Posterior cingulate gyrus (tissue), 11 donors: ENCODE data around the gene ZFP1.
"Not testable (repeated sequence)": the region's sequence is repeated elsewhere in the genome, so short reads cannot be mapped to it uniquely, and the experiment has no call there.

Experiments used
- DNase-seq, 10 donors: peaks; one replicate each; pipeline versions ENCODE4 v3.0.0 to v3.0.0-alpha.2; 2020 to 2021; ENCODE audit warnings: mixed read lengths in 3 of 10
- intact Hi-C: fragments of 100-400 bp; cut with DNase I; formaldehyde crosslinking; loops from one replicate; pipeline ENCODE4 v1.15.1; 2023

Gene ZFP1

DNA sequence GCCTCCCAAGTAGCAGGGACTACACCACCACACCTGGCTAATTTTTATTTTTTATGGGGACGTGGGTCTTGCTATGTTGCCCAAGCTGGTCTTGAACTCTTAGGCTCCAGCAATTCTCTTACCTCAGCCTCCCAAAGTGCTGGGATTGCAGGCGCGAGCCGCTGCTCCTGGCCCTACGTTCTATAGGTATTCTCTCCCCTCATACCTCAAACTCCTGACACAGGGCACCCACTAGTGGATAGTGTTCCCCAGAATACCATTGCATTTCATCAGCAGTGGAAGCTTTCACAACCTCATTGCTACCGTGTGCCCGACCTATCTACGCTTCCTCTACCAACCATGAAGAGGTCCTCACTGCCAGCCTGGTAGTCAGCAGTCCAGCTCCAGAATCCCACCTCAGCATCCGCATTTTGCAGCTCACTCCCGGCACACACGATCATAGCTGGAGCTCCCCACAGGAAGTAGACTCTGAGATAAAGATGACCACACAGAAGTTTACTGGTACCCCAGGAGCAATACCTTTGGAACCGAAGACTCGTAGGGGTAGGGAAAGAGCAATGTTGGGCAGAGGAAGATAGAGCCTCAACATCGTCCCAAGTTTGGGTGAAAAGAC lies 49.3 kb downstream of the ZFP1 start:
- peak in 2 of 10 donors; percentile 47 to 52 for DNase-seq
- intact Hi-C loops, result loop anchor here (5.0 to 10.0 kb wide), 2 partner anchors 35 to 567 kb away; no protein-coding TSS in a partner anchor

DNA sequence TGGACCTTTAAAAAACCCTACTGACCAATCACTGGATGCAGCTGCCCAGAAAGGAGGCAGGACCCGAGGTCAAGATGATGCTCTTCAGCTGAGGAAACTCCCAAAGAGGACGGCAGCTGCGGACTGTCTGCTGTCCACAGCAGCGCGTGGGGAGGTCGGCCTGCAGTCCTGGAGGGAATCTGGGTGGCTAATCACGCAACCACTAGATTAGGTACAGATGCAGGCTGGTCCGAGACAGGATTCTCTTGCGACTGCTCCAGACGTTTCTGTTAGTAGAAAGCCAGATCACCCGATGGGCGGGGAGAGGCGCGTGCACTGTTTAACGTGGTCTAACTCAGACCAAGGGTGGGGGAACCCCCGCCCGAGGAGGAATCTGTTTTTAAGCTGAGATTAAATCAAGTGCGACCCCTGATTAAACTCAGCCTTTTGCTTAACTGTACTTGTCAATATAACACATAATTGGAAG lies 49.8 kb downstream of the ZFP1 start:
- peak in 2 of 10 donors; percentile 39 to 59 for DNase-seq
- intact Hi-C loops, result loop anchor here (5.0 to 10.0 kb wide), 2 partner anchors 34 to 567 kb away; no protein-coding TSS in a partner anchor

DNA sequence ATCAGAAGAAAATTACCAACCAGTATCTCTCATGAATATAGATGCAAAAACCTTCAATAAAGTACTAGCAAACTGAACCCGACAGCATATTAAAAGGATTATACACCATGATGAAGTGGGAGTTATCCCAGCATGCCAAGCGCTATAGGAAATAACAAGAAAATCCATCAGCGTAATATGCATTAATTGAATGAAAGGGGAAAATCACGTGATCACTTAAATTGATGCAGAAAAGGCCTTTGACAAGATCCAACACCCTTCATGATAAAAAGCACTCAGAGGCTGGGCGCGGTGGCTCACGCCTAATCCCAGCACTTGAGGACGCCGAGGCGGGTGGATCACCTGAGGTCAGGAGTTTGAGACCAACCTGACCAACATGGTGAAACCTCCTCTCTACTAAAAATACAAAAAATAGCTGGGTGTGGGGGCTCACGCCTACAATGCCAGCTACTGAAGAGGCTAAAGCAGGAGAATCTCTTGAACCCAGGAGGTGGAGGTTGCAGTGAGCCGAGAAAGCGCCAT lies 53.8 kb downstream of the ZFP1 start:
- peak in 3 of 10 donors; percentile 10 to 76 (median 35) for DNase-seq
- intact Hi-C loops, result no loop called here

DNA sequence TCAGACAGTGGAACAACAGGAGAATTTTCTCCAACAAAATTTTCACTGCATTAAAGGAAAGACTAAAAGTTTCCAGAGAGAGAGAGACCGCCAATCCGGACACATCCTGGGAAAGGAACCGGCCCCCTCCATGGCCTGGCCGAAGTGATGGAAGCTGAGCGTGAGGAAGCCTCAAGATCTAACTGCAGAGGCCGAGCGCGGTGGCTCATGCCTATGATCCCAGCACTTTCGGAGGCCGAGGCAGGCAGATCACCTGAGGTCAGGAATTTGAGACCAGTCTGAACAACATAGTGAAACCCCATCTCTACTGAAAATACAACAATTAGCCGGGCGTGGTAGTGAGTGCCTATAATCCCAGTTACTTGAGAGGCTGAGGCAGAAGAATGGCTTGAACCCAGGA lies 54.8 kb downstream of the ZFP1 start:
- peak in 3 of 10 donors; percentile 3 to 45 (median 11) for DNase-seq

DNA sequence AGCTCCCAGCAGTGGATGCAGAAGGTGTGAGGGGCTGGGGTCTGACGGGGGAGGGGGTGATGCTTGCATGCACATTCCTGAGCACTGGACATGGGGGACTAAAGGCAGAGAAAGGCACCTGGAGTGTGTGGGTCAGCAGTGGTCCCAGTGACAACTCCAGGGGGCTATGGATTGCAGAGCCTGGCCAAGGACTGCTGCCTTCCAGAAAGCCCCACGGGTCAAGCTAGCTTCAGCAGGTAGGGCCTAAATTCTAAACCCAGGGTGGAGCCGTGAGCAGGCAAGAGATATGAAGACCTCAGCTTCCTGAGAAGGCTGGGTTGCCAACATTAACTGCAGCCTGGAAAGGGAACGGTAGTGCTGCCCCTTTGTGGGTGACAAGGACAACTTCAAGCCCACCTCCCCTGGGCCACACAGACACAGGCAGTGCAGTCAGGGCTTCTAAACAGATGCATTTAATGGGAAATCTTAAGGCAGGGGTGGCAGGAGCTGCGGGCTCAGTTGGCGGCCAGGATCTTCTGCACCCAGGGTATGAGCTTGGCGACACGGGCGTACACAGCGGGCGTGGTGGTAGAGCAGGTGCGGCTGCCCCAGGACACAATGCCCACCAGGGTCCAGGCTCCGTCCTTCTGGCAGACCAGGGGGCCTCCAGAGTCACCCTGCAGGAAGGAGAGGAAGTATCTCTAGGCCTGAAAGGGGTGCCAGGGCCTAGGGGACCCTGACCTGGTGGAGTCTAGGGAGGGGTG lies 55.5 kb downstream of the ZFP1 start:
- intact Hi-C loops, result no loop called here
- peak in 3 of 10 donors; percentile 33 to 66 (median 63) for DNase-seq

More for the DNA sequence above, 54.8 kb downstream of the ZFP1 start:
- intact Hi-C loops, result no loop called here

DNA sequence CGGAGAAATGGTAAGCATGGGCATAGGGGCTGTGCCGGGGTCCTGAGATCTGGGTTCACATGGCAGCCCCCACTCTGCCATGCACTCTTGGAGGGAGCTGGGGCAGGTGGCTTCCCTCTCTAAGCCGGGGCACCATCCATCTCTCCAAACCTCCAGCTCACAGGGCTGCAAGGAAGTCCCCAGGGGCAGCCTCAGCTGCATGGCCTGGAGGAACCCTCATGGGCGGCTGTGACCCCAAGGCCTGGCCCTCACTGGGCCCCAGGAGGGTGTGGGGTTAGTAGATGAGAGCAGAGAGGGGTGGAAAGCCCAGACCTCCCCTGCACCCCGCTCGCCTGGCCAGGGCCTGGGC lies 56.1 kb downstream of the ZFP1 start:
- intact Hi-C loops, result no loop called here
- peak in 2 of 10 donors; percentile 26 to 63 for DNase-seq

DNA sequence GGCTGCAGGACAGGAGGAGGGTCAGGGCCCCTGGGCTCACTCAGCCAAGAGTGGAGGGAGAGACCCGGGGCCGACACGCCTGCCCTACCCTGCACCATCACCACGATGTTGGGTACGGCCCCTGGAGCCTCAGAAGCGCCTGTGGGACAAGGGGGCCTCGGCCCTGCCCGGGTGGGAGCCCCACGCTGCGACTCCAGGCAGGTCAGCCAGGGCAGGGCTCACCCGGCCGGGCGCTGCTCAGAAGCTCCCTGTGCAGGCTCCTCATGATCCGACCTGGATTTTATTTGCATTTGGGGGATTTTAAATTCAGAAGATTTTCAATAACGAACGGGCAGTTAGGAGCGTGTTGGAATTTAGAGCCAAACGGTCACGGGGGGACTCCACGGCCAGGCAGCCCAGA lies 56.6 kb downstream of the ZFP1 start:
- intact Hi-C loops, DNase-seq: not testable (repeated sequence)

DNA sequence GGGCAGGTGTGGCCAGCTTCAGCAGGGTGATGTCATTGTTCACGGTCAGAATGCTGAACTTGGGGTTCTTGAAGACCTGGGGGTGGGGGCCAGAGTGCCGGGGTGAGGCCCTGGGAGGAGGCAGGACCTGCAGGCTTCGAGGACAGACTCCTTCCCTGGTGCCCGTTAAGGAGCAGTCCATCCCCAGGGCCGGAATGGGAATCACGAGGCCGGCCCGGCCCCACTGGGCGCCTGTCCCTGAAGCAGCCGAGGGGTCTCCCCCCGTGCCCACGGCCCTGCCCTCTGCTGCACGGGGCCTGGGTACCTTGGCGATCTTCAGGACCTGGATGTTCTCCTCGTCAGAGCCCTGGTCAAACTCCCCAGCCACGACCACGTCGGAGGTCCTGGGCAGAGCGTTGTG lies 57.1 kb downstream of the ZFP1 start:
- intact Hi-C loops, result not testable (repeated sequence)
- peak in 3 of 10 donors; percentile 29 to 62 (median 46) for DNase-seq

DNA sequence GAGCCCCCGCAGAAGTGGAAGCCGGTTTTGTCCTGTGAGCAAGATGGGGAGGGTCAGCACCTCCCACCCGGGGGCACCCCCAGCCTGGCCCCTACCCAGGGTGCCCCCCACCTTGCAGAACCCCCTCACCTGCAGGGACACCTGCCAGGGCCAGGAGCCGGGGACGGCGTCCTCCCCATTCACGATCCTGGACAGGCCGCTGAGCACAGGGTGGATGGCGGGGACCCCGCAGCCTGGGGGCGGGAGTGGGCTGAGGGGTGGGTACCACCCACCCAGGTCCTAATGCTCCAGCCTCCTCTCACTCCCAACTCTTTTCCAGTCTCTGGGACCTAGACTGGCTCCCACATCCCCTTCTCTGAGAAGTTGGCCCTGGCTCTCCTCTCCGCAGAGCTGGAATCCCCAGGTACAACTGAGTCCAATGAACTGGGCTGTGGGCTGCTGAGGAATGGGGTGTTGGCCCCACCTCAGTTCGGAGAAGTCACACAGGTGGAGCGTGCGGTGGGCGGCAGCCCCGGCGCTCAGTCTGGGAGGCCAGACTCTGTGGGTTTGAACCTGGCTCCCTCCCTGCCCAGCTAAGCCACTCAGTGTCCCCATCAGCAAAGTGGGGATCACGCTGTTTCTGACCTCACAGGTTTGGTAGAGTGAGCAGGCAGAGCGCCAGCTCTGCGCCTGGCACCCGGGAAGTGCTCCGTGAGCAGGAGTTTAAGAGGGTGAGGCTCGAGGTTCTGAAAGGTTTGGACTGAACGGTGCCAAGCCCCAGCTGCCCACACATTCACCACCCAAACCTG lies 57.8 kb downstream of the ZFP1 start:
- intact Hi-C loops, result loop anchor here (2.0 kb wide), 1 partner anchor 19 kb away; no protein-coding TSS in a partner anchor
- DNase-seq, result peak in 4 of 10 donors; percentile 27 to 67 (median 35)

DNA sequence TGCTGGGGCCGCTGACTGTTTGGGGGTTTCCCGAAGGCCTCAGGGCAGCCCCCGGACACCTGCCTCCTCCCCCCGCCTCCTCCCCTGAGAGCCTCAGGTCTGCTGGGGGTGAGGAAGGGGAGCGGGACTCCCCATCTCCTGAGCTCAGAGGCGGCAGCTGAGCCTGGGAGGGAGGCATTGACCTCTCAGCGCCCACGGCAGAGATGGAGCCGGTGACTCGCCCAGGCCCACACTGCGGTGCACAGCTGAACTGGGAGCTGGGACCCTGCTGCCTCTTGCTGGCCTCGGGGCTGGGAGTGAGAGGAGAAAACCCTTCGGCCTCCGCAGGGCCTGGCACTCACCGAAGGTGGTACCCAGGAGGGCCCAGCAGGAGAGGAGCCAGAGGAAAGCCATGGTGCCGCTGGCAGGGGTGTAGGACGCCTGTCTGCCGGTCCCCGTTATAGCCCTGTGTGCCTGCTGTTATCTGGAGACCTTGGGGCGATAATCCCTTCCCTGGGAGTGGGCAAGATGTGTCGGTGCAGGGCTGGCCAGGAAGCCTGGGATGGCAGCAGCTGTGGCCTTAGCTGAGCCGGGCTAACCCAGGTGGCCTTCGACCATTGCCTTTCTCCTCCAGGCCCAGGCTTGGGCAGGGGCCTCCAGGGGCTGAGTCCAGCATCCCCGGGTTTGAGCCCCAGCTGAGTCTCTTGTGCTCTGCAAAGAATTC lies 58.6 kb downstream of the ZFP1 start, which contains the start of gene CTRB2:
CTRB2 (minus strand) TSS at position 413 of the 703 bp plus-strand sequence; CDS start at position 393, 20 bp downstream.
- intact Hi-C loops, result loop anchor here (2.0 kb wide), 1 partner anchor 18 kb away; no protein-coding TSS in a partner anchor

DNA sequence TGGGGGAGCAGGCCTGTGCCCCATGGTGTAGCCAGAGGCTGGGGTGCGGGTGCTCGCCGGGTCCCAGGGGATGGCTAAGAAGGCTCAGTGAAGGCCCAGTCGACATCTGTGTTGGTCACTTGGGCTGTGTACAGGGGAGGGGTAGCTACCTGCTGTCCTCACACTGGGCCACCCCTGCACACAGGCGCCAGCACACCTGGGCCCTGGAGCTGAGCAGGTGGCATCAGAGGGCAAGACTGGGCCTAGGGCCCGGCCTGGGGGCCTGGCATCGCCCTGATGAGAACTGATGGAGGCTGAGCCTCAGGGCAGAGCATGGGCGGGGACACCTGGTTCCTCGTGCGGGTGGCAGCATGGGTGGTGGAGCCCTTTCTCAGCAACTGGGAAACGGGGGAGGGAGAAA lies 59.5 kb downstream of the ZFP1 start:
- intact Hi-C loops, result loop anchor here (2.0 kb wide), 1 partner anchor 17 kb away; no protein-coding TSS in a partner anchor
- peak in 3 of 10 donors; percentile 14 to 58 (median 48) for DNase-seq

More for the DNA sequence above, 58.6 kb downstream of the ZFP1 start, which contains the start of gene CTRB2:
- DNase-seq, result peak in 4 of 10 donors; percentile 23 to 80 (median 67)

DNA sequence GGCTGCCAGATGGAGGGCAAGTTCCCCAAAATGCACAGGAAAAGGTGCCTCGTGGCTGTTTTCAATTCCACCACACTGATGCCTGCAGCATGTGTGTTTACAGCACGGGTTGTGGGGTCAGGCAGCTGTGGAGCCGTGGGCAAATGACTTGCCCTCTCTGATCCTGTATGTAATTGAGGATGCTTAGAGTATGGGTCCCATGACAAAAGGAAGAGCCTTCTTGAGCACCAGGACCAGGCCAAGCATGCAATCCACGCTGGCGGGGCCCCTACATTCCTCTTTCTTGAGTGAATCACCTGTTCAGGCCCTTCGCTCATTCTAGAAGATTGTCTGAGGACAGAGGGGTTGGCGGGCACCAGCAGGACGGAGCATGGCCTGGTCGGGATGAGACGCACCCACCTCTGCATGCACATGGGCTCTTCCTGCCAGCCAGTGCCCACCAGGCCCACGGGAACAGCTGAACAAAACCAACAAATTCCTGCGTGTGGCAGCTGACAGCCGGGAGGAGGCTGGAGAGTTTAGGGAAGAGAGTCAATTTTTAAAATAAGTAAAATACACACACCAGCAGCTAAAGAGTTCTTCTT lies 60.0 kb downstream of the ZFP1 start:
- peak in 3 of 10 donors; percentile 27 to 58 (median 41) for DNase-seq
- intact Hi-C loops, result no loop called here

DNA sequence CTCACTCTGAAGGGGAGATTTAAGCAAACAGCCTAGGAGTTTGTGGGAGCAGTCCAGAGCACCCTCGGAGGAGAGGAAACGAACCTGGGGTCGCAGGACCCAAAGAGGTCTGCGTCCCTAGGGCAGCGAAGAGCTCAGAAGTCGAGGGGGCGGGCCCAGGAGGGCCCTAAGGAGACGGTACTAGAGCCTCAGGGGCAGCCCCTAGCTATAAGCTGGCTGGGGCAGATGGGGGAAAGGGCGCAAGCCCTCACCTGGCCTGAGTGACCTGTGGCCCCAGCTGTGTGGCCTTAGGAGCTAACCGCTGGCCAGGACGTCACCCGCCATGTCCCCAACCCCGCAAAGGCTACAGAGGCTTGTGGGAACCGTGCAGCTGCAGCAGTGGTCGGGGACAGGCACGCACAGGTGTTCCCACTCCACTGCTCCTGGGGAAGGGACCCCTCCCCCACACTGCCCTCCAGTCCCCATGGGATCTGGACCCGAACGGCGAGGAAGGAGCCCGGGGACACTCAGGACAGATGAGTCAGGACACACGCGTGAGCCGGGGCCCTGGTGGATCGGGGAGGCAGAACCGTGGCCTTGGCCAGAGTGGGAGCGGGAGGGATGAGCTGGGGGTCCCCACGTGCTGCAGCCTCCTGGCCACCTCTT lies 60.7 kb downstream of the ZFP1 start:
- DNase-seq, result peak in 3 of 10 donors; percentile 61 to 71 (median 68)
- intact Hi-C loops, result no loop called here

DNA sequence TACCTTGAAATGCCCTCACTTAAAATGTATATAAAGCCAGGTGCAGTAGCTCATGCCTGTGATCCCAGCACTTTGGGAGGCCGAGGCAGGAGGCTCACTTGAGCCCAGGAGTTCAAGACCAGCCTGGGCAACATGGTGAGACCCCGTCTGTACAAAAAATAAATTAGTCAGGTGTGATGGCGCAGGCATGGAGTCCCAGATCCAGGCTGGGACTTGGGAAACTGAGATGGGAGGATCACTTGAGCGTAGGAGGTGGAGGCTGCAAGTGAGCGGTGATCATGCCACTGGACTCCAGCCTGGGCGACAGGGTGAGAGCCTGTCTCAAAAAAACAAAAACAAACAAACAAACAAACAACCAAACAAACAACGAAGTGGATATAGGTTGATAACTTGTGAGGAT lies 61.2 kb downstream of the ZFP1 start:
- intact Hi-C loops, result not testable (repeated sequence)
- peak in 2 of 10 donors; percentile 33 to 51 for DNase-seq

DNA sequence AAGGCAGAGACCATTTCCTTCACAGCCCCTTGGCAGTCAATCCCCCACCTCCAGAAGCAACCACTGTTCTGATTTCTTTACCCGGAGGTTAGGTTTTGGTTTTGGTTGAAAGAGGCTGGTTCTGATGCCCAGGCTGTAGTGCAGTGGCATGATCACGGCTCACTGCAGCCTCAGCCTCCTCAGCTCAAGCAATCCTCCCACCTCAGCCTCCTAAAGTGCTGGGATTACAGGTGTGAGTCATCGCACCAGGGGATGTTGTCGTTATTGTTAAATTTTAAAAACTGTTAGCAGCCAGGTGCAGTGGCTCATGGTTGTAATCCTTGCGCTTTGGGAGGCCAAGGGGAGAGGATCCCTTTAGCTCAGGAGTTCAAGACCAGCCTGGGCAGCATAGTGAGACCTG lies 61.6 kb downstream of the ZFP1 start:
- DNase-seq, result peak in 2 of 10 donors; percentile 11 to 30
- intact Hi-C loops, result no loop called here

DNA sequence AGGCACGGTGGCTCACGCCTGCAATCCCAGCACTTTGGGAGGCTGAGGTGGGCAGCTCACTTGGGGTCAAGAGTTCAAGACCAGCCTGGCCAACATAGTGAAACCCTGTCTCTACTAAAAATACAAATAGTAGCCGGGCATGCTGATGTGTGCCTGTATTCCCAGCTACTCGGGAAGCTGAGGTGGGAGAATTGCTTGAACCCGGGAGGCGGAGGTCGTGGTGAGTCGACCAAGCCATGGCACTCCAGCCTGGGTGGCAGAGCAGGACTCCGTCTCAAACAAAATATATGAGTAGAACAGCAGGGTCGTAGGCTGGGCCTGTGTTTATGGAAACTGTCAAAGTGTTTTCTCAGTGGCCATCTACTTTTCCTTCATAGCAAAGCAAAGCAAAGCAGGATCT lies 63.0 kb downstream of the ZFP1 start:
- DNase-seq, result peak in 3 of 10 donors; percentile 18 to 60 (median 56)
- intact Hi-C loops, result not testable (repeated sequence)

DNA sequence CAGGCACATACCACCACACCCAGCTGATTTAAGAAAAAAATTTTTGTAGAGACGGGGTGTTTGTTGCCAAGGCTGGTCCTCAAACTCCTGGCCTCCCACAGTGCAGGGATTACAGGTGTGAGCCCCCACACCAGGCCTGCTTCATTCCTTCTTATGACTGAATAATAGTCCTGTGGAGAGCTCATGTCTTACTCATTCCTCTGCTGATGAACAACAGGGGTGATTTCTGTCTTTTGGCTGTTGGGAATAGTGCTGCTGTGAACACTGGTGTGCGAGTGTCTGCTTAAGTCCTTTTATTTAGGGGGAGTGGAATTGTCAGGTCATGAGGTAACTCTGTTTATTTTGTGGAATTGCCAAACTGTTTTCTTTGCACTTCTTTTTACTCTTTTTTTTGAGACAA lies 67.8 kb downstream of the ZFP1 start:
- intact Hi-C loops, result no loop called here
- DNase-seq, result no peak

DNA sequence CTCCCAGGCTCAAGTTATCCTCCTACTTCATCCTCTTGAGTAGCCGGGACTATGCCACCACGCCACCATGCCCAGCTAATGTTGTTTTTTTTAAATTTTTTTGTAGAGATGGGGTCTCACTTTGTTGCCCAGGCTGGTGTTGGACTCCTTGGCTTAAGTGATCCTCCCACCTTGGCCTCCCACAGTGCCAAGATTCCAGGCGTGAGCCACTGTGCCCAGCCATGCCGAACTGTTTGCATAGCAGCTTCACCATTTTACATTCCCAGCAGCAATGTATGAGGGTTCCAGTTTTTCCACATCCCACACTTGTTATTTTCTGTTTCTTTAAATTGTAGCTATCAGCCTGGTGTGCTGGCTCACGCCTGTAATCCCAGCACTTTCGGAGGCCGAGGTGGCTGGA lies 68.3 kb downstream of the ZFP1 start:
- DNase-seq, result no peak

More for the DNA sequence above, 68.3 kb downstream of the ZFP1 start:
- intact Hi-C loops, result no loop called here
